AG04450 (cell line): ENCODE data around the gene GINS3. TPM values are rescaled to one million over a fixed set of nuclear protein-coding genes. Genes with fewer than 3 reads are reported as not detected.

Source experiments
- CTCF ChIA-PET: fragments of 300-600, 350-600 bp; formaldehyde crosslinking; extraction: SDS; loops from one replicate; lab custom pipeline; 2022; ENCODE audit warnings: antibody characterized with exemption, inconsistent platforms; lab: Charles Lee
- POLR2A ChIA-PET: fragments of 350-600 bp; formaldehyde crosslinking; extraction: SDS; loops from one replicate; lab custom pipeline; 2021; ENCODE audit warnings: antibody characterized with exemption, inconsistent platforms; lab: Yijun Ruan, JAX
- DNase-seq: peaks from one replicate; pipeline ENCODE4 v3.0.0-alpha.2; 2011; ENCODE audit warnings: low read depth, low spot score
- H3K27ac ChIP-seq: one replicate; pipeline ENCODE4 v1.5.1; 2012; ENCODE audit warnings: low read depth, low read length, control low read depth
- H3K27me3 ChIP-seq: one replicate; pipeline ENCODE4 v1.6.0; 2012; ENCODE audit warnings: low read length; ENCODE audit not compliant: control insufficient read depth, insufficient read depth
- H3K4me3 ChIP-seq: 2 replicates; pipeline ENCODE4 v1.5.1; 2011; ENCODE audit warnings: mild to moderate bottlenecking, low read depth, low read length, control low read depth
- H3K9me3 ChIP-seq: 2 replicates; pipeline ENCODE4 v1.5.1; 2012; ENCODE audit warnings: low read length; ENCODE audit not compliant: control insufficient read depth, insufficient read depth
- polyA plus RNA-seq: library from polyadenylated mRNA; depleted of rRNA; stranded (reverse); fragments of >200 nt; gene quantifications from 2 replicates; pipeline ENCODE4 v1.2.3, GENCODE V29; 2011
- TF ChIP-seq, protein P1 (sequence below): IDR thresholded peaks from 2 replicates; pipeline ENCODE4 v1.5.1; 2011; ENCODE audit warnings: low read depth, low read length, control low read depth, inconsistent platforms

Gene GINS3
- polyA plus RNA-seq, 1 experiment: 3.3 TPM

DNA sequence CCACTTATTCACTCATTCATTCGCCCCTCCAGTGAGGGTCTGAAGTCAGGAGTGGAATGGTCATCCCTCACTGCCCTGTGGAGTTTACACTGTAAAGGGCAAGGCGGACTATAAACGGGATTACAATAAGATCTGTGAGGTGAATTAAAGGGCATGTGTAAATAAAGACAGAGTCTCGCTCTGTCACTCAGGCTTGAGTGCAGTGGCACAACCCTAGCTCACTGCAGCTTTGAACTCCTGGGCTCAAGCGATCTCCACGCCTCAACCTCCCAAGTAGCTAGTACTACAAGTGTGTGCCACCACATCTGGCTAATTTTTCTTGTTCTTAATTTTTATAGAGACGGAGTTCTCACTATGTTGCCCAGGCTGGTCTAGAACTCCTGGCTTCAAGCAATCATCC is 25.8 kb downstream of the GINS3 start:
- no peak overlapping the region for H3K27ac ChIP-seq
- ChIA-PET CTCF (interaction anchor here (1.3 kb wide), 1 partner anchor 81 kb away, joined by 4 read pairs; no protein-coding TSS in a partner anchor), POLR2A (no interaction called here)
- DNase-seq: no peak
- no peaks in the 10 kb centered on the region for H3K9me3 ChIP-seq
- no peaks in the 10 kb centered on the region for H3K27me3 ChIP-seq
- TF ChIP-seq, protein P1, sequence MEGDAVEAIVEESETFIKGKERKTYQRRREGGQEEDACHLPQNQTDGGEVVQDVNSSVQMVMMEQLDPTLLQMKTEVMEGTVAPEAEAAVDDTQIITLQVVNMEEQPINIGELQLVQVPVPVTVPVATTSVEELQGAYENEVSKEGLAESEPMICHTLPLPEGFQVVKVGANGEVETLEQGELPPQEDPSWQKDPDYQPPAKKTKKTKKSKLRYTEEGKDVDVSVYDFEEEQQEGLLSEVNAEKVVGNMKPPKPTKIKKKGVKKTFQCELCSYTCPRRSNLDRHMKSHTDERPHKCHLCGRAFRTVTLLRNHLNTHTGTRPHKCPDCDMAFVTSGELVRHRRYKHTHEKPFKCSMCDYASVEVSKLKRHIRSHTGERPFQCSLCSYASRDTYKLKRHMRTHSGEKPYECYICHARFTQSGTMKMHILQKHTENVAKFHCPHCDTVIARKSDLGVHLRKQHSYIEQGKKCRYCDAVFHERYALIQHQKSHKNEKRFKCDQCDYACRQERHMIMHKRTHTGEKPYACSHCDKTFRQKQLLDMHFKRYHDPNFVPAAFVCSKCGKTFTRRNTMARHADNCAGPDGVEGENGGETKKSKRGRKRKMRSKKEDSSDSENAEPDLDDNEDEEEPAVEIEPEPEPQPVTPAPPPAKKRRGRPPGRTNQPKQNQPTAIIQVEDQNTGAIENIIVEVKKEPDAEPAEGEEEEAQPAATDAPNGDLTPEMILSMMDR: no peak
- H3K4me3 ChIP-seq: no peak overlapping the region

DNA sequence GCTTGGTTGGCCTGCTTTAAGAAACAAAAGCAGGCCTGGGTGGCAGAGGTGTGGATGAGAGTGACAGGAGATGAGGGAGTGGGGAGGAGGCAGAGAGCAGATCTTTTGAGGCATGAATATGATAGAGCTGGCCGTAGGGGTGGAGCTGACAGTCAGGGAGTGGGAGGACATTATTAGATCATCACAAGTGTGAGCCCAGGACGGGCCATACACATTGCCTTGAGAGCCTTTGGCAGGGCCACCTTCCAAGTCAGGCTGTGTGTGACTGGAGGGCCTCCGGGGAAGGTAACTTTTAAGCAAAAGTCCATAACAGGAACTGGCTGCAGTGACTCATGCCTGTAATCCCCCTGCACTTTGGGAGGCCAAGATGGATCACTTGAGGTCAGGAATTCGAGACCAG is 26.3 kb downstream of the GINS3 start:
- no peaks in the 10 kb centered on the region for H3K9me3 ChIP-seq
- TF ChIP-seq, protein P1: no peak
- H3K4me3 ChIP-seq: no peak overlapping the region
- ChIA-PET POLR2A (no interaction called here), CTCF (interaction anchor here (0.6 to 1.3 kb wide), 2 partner anchors 76 to 82 kb away, joined by 3 to 4 read pairs; no protein-coding TSS in a partner anchor)
- no peak overlapping the region for H3K27ac ChIP-seq
- peaks cover 2% of the 10 kb centered on the region for H3K27me3 ChIP-seq
- no peak for DNase-seq

DNA sequence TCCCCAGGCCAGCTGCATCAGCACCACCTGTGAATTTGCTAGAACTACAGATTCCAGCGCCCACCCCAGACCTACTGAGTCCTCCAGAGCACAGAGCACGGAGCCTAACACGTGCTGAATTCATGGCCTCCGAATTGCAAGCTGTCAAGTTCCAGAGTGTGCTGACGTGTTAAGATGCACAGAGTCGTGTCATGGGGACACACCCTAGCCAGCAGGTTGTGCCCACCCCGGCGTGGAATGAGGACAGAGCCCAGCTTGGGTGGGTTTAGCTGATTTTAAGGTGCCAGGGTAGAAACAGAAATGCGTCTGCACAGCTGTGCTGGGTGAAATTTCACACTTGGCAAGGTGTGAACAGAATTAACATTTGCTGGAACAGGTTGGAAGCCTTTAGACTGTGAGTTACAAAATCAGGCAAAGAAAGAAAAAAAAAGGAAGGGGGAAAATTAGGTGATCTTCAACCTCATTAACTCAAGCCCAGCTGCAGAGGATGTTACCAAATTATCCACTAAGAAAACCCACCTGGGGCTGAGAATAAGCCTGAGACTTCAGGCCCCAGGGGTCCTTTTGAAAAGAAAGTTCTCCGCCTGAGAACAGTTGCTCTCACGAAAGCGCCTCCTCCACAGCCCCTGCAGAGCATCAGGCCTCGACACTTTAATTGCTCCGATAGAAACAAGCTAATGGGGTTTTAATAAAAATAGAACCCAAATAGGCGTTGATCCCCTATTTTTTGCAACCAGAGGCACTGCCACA is 27.1 kb downstream of the GINS3 start:
- ChIA-PET POLR2A (no interaction called here), CTCF (interaction anchor here (1.3 kb wide), 1 partner anchor 83 kb away, joined by 4 read pairs; no protein-coding TSS in a partner anchor)
- Histone ChIP-seq H3K27ac (no peak overlapping the region), H3K27me3 (peaks cover 2% of the 10 kb centered on the region), H3K9me3 (no peaks in the 10 kb centered on the region), H3K4me3 (no peak overlapping the region)
- no peak for DNase-seq
- TF ChIP-seq, protein P1: no peak

DNA sequence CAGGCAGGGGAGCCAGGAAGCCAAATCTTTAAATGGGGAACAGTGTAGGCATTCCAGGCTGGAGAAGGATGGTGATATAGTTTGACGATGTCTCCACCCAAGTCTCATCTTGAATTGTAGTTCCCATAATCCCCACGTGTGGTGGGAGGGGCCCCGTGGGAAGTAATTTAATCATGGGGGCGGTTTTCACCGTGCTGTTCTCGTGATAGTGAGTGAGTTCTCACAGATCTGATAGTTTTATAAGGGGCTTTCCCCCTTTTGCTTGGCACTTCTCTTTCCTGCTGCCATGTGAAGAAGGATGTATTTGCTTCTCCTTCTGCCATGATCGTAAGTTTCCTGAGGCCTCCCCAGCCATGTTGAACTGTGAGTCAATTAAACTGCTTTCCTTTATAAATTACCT is 28.8 kb downstream of the GINS3 start:
- Histone ChIP-seq H3K27ac (no peak overlapping the region), H3K4me3 (no peak overlapping the region), H3K9me3 (no peaks in the 10 kb centered on the region), H3K27me3 (peaks cover 4% of the 10 kb centered on the region)
- TF ChIP-seq, protein P1: no peak
- ChIA-PET CTCF (no interaction called here), POLR2A (no interaction called here)
- DNase-seq: no peak

DNA sequence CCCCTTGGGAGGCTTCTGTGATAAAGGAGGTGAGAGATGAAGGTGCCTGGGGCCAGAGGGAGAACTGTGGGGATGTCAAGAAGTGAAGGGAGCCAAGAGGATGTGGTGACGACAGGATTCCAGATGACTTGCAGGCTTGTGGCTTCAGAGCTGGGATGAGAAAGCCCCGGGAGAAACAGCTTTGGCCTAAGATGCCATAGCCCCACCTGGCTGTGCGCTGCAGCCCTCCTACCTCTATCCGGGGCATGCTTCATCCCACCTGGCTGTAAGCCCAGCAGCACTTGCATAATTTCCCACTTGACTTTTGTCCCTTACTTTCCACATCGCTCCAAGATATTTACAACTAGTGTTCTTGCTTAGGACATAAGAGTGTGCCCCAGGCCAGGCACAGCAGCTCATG is 29.3 kb downstream of the GINS3 start:
- Histone ChIP-seq H3K27me3 (peaks cover 7% of the 10 kb centered on the region), H3K4me3 (no peak overlapping the region), H3K9me3 (no peaks in the 10 kb centered on the region), H3K27ac (no peak overlapping the region)
- POLR2A ChIA-PET: no interaction called here
- no peak for DNase-seq
- CTCF ChIA-PET: no interaction called here
- TF ChIP-seq, protein P1: no peak
